NCI-H2107 treated with DMSO at 0.1 percent for 48 hours (cell line): ENCODE data around the gene ADAMTS12.

Source experiments
- DNase-seq: peaks from one replicate; lab custom pipeline; 2025; ENCODE audit not compliant: unreplicated experiment; lab: John Stamatoyannopoulos, UW

The ADAMTS12 gene

GRCh38 chr5:33725806-33726205 is 166.0 kb downstream of the ADAMTS12 start:
- no peak for DNase-seq

- DNase-seq: no peak
Observed at GRCh38 chr5:33721491-33722200, 170.1 kb downstream of the ADAMTS12 start.

- no peak for DNase-seq
Observed at GRCh38 chr5:33720176-33720575, 171.6 kb downstream of the ADAMTS12 start.

GRCh38 chr5:33719769-33720168 is 172.0 kb downstream of the ADAMTS12 start:
- no peak for DNase-seq

GRCh38 chr5:33715661-33716060 is 176.1 kb downstream of the ADAMTS12 start:
- no peak for DNase-seq

DNA sequence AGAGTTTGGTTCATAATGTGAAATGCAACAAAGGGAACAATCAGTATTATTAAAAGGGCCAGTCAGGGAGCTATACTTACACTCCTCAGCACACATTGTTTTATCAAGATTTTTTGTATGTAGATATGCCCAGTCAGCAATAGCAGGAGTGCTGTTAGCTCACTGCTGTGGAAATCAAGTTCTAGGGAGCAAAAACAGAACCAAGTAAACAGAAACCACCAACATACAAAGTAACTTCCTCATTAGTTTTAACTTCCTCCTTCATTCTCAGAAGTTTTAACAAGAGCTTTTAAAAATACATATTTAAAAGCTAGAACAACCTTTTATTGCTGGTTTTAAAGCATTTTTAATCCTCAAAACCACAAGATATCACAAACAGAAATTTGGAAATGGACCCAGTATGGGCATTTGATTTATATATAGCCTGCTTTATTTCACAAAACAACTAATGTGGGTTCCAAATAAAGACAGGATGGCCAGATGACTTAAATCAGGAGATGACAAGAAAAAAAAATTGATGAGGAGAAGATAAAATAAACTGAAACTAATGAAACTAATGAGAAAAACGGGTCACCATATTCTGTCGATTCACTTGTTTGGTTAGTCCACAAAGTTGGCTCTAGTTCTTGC is 178.5 kb downstream of the ADAMTS12 start:
- DNase-seq: no peak

DNA sequence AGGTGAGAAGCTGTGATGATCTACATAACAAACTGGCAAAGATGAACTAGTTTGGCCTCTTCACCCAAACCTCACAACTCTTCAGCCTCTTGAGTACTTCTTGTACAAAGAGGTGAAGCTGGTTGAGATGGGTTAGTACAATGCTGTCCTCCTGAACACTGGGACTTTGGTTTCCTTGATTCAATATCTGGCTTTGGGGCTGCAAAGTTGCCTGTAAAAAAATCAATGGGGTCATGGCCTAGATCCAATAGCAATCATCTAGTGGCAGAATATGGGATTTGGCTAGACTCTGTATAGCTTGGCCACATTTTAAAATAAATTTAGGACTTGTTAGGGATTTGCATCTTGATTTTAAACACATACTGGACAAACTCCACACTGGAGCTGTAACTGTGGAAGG is 179.1 kb downstream of the ADAMTS12 start:
- DNase-seq: no peak

- no peak for DNase-seq
Observed at GRCh38 chr5:33711094-33711679, 180.6 kb downstream of the ADAMTS12 start.

- no peak for DNase-seq
Observed at GRCh38 chr5:33702867-33703266, 188.9 kb downstream of the ADAMTS12 start.

GRCh38 chr5:33701951-33702350 is 189.8 kb downstream of the ADAMTS12 start:
- DNase-seq: no peak

- no peak for DNase-seq
Observed at GRCh38 chr5:33701251-33701650, 190.5 kb downstream of the ADAMTS12 start.

DNA sequence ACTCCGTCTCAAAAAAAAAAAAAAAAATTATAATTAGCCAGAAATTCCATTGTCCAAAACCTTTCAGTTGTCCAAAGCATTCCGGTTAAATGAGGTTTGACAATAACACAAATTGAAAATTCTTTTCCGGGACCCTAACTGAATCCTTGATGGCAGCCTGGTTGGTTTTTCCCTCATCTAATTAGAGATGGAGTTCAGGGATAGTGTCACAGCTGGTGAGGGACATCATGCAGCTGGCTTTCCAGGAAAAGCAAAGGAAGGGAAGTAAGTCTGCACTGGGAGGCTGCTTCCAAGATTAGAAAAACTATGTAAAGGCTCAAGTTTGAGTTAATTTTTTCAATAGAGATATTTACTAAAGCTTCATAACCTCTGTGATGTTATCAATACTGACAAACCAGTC is 195.4 kb downstream of the ADAMTS12 start:
- DNase-seq: no peak

- no peak for DNase-seq
Observed at GRCh38 chr5:33692980-33693379, 198.8 kb downstream of the ADAMTS12 start.

- no peak for DNase-seq
Observed at GRCh38 chr5:33691856-33692255, 199.9 kb downstream of the ADAMTS12 start.

- DNase-seq: no peak
Observed at GRCh38 chr5:33690374-33691135, 201.2 kb downstream of the ADAMTS12 start.

DNA sequence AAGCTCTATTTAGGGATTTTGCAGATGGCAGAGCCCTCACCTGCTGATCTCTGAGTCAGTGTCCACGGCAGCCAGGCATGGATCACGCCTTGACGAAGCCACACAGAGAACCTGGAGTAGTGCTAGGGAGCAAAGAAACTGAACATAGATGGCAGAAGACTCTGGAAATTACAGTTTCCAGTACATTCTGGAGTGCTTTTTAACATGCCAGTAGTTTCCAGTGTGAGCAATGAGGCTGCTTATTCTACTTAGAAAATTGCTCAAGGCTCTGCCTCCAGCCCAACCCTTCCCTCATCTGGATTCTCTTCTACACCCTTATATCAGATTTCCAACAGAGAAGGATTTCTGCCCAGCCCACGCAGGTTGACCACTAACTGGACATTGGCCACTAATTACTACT is 203.3 kb downstream of the ADAMTS12 start:
- DNase-seq: no peak

GRCh38 chr5:33688066-33688465 is 203.7 kb downstream of the ADAMTS12 start:
- DNase-seq: no peak

GRCh38 chr5:33685873-33686755 is 205.7 kb downstream of the ADAMTS12 start:
- DNase-seq: no peak

DNA sequence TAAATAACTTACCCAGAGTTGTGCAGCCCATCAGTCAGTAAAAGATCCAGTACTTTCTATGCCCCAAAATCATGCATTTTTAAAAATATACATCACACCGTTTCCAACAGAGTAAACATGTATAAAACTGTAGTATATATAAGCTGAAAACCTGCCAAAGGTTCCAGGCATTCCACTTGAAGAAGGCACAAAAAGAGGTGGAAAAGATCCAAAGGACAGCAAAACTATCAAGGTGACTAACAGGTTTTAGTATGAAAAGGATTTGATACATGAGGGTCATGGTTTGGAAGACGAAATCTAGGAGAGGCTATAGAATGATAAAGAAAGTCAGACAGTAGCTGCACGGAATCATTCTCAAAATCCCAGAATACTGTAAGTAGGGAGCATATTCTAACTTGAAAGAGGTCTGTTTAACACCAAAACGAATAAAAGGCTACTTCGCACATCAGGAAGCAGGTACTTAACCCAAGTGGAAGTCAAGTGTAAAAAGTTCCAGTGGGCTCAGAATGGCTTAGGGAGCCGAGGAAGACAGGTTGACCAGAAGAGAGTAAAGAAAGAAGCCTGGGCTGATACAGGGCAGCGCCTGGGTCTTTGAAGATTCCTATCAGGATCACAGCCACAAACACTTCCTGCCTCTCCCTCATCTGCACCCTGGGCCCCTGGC is 207.2 kb downstream of the ADAMTS12 start:
- no peak for DNase-seq

DNA sequence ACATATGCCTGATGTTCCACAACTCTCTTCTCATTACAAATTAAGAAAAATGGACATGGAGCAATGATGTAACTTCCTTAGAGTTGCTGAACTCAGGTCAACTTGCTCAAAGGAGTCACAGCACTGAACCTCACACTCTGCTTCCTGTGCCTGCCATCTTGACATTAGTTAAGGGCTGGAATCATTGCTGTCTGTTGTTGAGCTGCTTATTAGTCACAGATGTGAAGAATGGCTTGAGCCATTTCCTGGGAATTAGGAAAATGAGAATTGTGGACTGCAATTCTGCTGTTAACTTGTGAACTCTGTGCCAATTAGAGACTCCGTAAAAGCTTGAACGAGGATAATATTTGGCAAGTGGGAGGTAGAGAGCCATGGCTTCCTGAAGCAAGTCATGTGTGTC is 212.0 kb downstream of the ADAMTS12 start:
- no peak for DNase-seq
